Measurements from ENCODE around the gene SPIRE1. TPM values are rescaled to one million over a fixed set of nuclear protein-coding genes. Genes with fewer than 3 reads are reported as not detected.

The SPIRE1 gene
- total RNA-seq, 1 experiment from 2014 or later: 16.6 TPM

GRCh38 chr18:12399231-12399630, 258.7 kb downstream of the SPIRE1 start:
- H2BK120ac ChIP-seq (ENCODE audit: low read depth, low read length, poor library complexity, severe bottlenecking): no peak overlapping the region
- no peak overlapping the region for H3K9ac ChIP-seq (ENCODE audit: extremely low read depth, insufficient read length, low read length)
- H3K14ac ChIP-seq (ENCODE audit: insufficient read depth, low read length): no peak overlapping the region
- H3K9me3 ChIP-seq (ENCODE audit: control insufficient read depth, low read depth, low read length): no peaks in the 10 kb centered on the region
- no peak overlapping the region for H2BK5ac ChIP-seq (ENCODE audit: insufficient read length, low read length)
- Mint-ChIP-seq H3K36me3 (ENCODE audit: insufficient read depth in 1 of 3, low read depth in 3 of 3) (no peaks in the 10 kb centered on the region), H3K27me3 (ENCODE audit: low read depth) (peaks cover 17% of the 10 kb centered on the region), H3K4me3 (no peak overlapping the region), H3K27ac (no peak overlapping the region; a peak in 1 of 7 replicates), H3K9me3 (no peaks in the 10 kb centered on the region; a peak in 1 of 5 replicates), H3K4me1 (peaks cover 22 to 23% of the 10 kb centered on the region in 2 experiments)
- H3K4me2 ChIP-seq (ENCODE audit: insufficient read depth, insufficient read length, low read length): no peak overlapping the region
- H2AK5ac ChIP-seq (ENCODE audit: insufficient read length, low read length): no peak overlapping the region
- H3K27ac ChIP-seq (ENCODE audit: insufficient read length, low read depth, low read length): no peak overlapping the region
- H4K20me1 ChIP-seq (ENCODE audit: control insufficient read depth, insufficient read depth, insufficient read length): no peaks in the 10 kb centered on the region
- no peak overlapping the region for H3K23ac ChIP-seq (ENCODE audit: insufficient read length, low read depth, low read length)
- H3K56ac ChIP-seq (ENCODE audit: insufficient read length, low read depth, low read length): no peak overlapping the region
- H3K23me2 ChIP-seq (ENCODE audit: insufficient read length, low read depth, low read length, poor library complexity, severe bottlenecking): no peaks in the 10 kb centered on the region
- H2AFZ ChIP-seq (ENCODE audit: low read length): no peak overlapping the region
- H4K8ac ChIP-seq (replicated peaks; ENCODE audit: insufficient read length, low read depth, low read length): no peak overlapping the region
- no CpG with 5 or more reads among the region's 5 CpGs for WGBS (ENCODE audit: extremely low coverage, insufficient read length, low lambda C conversion rate)
- H2BK12ac ChIP-seq (ENCODE audit: insufficient read length, low read depth, low read length): no peak overlapping the region
- no peak overlapping the region for H4K91ac ChIP-seq (ENCODE audit: insufficient read length, low read depth, low read length)
- no peak for TF ChIP-seq CTCF (conservative IDR thresholded peaks at IDR 0.05)
- H3K18ac ChIP-seq (ENCODE audit: insufficient read length, low read depth, low read length): no peak overlapping the region
- H2BK20ac ChIP-seq (ENCODE audit: low read depth, low read length, poor library complexity, severe bottlenecking): no peak overlapping the region
- no peaks in the 10 kb centered on the region; the same call in 1 of the 2 replicates for H3K4me1 ChIP-seq (ENCODE audit: insufficient read depth, low read length)
- no peaks in the 10 kb centered on the region for H3K79me2 ChIP-seq (ENCODE audit: insufficient read depth, low read length)
- no peak overlapping the region for H2BK15ac ChIP-seq (ENCODE audit: low read depth, low read length)
- no peaks in the 10 kb centered on the region for H3K79me1 ChIP-seq (ENCODE audit: insufficient read depth, low read depth, low read length, poor library complexity, severe bottlenecking)
- no peak for DNase-seq
- no peak overlapping the region for H4K5ac ChIP-seq (ENCODE audit: insufficient read length, low read depth, low read length)
- no peak overlapping the region for H3T11ph ChIP-seq (ENCODE audit: low read length)
- H3K4ac ChIP-seq (ENCODE audit: low read depth, low read length): no peak overlapping the region
- no peaks in the 10 kb centered on the region for H3K27me3 ChIP-seq (ENCODE audit: insufficient read depth, low read length)

Data from H9 (cell line).